ENCODE measurements around the gene SMARCA2. TPM values are rescaled to one million over a fixed set of nuclear protein-coding genes. Genes with fewer than 3 reads are reported as not detected.

SMARCA2 gene
- total and polyA plus RNA-seq, 9 donors, result 108 to 404 (median 199) TPM

- Histone ChIP-seq H3K9me3 (no peaks in the 10 kb centered on the region), H3K4me3 (no peak overlapping the region), H3K36me3 (no peaks in the 10 kb centered on the region), H3K4me1 (ENCODE audit: insufficient read depth) (peaks cover 12% of the 10 kb centered on the region), H3K27ac (no peak overlapping the region), H3K27me3 (no peaks in the 10 kb centered on the region)
- DNase-seq, result no peak
- TF ChIP-seq POLR2A (IDR thresholded peaks at IDR 0.05) (no peak), CTCF (IDR thresholded peaks at IDR 0.05) (peak; percentile 51 to 93 (median 82))
- intact Hi-C loops (cut with DNase I), result loop anchor here (10.0 kb wide), 3 partner anchors 492 to 702 kb away; partner anchors contain the start of gene VLDLR (in 2 of the 4)
- 39 to 47% (median 44%) methylated on average over 3 of the region's 3 CpGs for WGBS, 3 donors
Measured at GRCh38 chr9:2132484-2133082, 117.4 kb downstream of the SMARCA2 start.

- no peak for TF ChIP-seq POLR2A (IDR thresholded peaks at IDR 0.05)
- TF ChIP-seq EP300 (IDR thresholded peaks at IDR 0.05), result no peak
- no peak for TF ChIP-seq CTCF (IDR thresholded peaks at IDR 0.05)
- Histone ChIP-seq H3K4me1 (ENCODE audit: insufficient read depth) (peaks cover 5% of the 10 kb centered on the region), H3K4me3 (no peak overlapping the region), H3K36me3 (no peaks in the 10 kb centered on the region), H3K9me3 (no peaks in the 10 kb centered on the region), H3K27me3 (no peaks in the 10 kb centered on the region), H3K27ac (no peak overlapping the region)
- 56 to 72% (median 70%) methylated on average over 2 of the region's 2 CpGs for WGBS, 3 donors
- intact Hi-C loops (cut with DNase I), result loop anchor here (10.0 kb wide), 3 partner anchors 490 to 700 kb away; partner anchors contain the start of gene VLDLR (in 2 of the 4)
- DNase-seq, result no peak
Measured at GRCh38 chr9:2134391-2134790, 119.2 kb downstream of the SMARCA2 start.

GRCh38 chr9:2138646-2139045 lies 123.5 kb downstream of the SMARCA2 start:
- intact Hi-C loops (cut with DNase I), result loop anchor here (10.0 kb wide), 3 partner anchors 486 to 696 kb away; partner anchors contain the start of gene VLDLR (in 2 of the 4)
- TF ChIP-seq CTCF (IDR thresholded peaks at IDR 0.05) (no peak), EP300 (IDR thresholded peaks at IDR 0.05) (no peak), POLR2A (IDR thresholded peaks at IDR 0.05) (no peak)
- Histone ChIP-seq H3K36me3 (no peaks in the 10 kb centered on the region), H3K9me3 (no peaks in the 10 kb centered on the region), H3K27ac (no peak overlapping the region), H3K27me3 (no peaks in the 10 kb centered on the region), H3K4me1 (ENCODE audit: insufficient read depth) (peaks cover 5% of the 10 kb centered on the region), H3K4me3 (no peak overlapping the region)
- DNase-seq, result no peak
- WGBS, 3 donors, result 88 to 93% (median 90%) methylated on average over 4 of the region's 4 CpGs

- no peak for DNase-seq
- intact Hi-C loops (cut with DNase I), result loop anchor here in 1 of 4 donors (10.0 kb wide), 1 partner anchor 284 kb away; no protein-coding TSS in a partner anchor
- no peak for TF ChIP-seq CTCF (IDR thresholded peaks at IDR 0.05)
- no peak for TF ChIP-seq POLR2A (IDR thresholded peaks at IDR 0.05)
- H3K4me3 ChIP-seq, result no peak overlapping the region
- no peaks in the 10 kb centered on the region for H3K27me3 ChIP-seq
- H3K36me3 ChIP-seq, result no peaks in the 10 kb centered on the region
- no peaks in the 10 kb centered on the region for H3K9me3 ChIP-seq
- no peak overlapping the region for H3K27ac ChIP-seq
- WGBS, 3 donors, result 96 to 99% (median 98%) methylated on average over 4 of the region's 4 CpGs
- H3K4me1 ChIP-seq (ENCODE audit: insufficient read depth), result peaks cover 3% of the 10 kb centered on the region
Measured at GRCh38 chr9:2140600-2141223, 125.6 kb downstream of the SMARCA2 start.
